Measurements from ENCODE around the gene FAM50A.
A peak's percentile ranks its signal among the peaks of the same experiment; 100 is the strongest.
"Not testable (repeated sequence)": the region's sequence is repeated elsewhere in the genome, so short reads cannot be mapped to it uniquely, and the experiment has no call there.

The FAM50A gene, protein sequence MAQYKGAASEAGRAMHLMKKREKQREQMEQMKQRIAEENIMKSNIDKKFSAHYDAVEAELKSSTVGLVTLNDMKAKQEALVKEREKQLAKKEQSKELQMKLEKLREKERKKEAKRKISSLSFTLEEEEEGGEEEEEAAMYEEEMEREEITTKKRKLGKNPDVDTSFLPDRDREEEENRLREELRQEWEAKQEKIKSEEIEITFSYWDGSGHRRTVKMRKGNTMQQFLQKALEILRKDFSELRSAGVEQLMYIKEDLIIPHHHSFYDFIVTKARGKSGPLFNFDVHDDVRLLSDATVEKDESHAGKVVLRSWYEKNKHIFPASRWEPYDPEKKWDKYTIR

DNA sequence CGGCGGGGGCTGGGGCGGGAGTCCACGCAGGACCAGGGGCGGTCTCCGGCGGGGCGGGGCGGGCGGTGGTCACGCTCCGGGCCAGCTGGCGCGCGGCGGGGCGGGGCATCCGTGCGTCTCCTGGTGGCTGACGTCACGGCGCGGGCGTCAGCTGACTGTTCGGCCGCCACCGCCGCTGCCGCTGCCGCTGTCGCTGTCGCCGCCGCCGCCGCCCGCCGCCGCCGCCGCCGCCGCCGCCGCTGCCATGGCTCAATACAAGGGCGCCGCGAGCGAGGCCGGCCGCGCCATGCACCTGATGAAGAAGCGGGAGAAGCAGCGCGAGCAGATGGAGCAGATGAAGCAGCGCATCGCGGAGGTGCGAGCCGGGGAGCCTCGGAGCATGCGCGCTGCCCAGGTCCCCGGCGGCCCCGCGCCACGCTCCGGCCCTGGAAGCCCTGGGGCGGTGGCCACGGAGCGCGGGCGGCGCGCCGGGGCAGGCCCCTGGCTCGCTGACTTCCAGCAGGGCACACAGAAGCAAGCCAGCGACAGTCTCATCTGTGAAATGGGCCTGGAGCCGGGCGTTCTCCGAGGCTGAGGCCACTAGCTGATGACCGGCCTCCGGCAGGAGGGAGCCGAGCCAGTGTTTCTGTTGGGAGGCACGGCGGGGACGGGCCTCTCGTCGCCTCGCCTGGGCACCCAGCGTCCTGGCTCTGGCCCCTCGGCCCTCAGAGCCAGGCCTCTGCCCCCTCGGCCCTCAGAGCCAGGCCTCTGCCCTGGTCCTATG lies at the start of gene FAM50A:
FAM50A (plus strand) TSS at position 150 of the 763 bp plus-strand sequence; CDS start at position 245, 95 bp downstream.
- peak; percentile 67 for DNase-seq

DNA sequence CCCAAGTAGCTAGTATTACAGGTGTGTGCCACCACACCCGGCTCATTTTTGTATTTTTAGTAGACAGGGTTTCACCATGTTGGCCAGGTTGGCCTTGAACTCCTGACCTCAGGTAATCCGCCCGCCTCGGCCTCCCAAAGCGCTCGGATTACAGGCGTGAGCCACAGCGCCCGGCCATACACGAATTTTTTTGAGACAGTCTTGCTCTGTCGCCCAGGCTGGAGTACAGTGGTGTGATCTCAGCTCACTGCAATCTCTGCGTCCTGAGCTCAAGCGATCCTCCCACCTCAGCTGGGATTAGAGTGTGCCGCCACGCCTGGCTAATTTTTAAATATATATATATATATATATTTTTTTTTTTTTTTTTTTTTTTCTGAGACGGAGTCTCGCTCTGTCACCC lies 47.6 kb upstream of the FAM50A start:
- DNase-seq: not testable (repeated sequence)

DNA sequence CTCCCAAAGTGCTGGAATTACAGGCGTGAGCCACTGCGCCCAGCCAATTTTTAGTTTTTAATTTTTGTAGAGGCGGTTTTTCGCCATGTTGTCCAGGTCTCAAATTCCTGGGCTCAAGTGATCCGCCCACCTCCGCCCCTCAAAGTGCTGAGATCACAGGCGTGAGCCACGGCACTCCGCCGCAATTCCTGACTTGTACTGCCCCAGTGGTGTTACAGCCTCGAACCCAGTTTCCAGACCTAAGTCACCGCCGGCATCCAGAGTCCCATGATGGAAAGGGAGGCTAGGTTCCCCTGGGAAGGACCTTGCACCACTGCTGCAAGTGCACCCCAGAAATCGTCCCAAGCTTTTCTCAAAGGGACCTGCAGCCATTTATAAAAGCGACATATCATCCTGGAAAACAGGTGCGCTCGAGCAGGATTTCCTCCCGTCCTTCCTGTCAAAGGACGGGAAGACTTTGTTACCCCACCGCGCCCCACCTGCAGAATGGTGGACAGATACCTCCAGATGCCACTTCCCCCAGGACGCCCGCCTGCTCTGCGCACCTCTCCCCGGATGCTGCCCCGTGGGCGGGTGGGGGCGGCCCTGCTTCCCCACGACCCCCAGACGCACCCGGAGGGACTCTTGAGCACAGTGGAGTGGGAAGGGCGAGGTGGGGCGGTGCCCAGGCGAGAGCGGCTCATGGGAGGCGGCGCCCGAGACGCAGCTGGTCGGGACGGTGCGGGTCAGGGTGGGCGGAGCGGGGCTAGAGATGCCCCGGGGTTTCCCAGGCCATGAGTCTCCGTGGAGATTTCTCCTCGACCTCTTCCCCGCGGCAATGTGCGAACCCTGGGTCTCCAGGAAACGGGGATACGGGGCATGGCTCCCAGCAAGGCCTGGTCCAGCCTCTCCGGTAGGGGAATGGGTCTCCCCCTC lies 46.7 kb upstream of the FAM50A start:
- DNase-seq: peak; percentile 59

DNA sequence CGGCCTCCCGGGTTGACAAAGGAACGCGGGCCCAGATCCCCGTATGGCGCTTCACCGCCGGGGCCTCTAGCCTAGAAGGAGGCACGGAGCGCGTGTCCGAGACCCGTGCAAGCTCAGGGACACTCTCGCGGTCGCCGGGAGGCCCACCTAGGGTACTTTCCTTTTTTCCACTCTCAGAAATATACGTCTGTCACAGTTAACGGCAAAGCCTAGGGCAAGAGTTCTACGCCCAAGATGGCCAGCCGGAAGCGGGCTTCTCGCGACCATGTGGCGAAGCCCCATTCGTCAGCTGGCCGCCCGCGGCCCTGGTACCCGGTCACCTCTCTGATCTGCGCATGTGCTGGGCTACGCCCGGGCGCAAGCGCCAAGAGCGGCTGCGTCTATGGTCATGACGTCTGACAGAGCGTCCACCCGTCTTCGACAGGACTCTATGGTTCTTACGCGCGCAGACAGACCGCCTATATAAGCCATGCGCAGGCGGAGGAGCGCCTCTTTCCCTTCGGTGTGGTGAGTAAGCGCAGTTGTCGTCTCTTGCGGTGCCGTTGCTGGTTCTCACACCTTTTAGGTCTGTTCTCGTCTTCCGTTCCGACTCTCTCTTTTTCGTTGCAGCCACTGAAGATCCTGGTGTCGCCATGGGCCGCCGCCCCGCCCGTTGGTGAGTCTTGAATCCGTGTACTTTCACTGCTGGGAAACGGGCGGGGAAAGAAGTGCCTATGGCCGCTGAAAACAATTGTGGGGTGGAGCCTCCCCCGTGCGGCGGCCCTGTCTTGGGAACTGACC lies 45.9 kb upstream of the FAM50A start, which contains the start of gene RPL10:
RPL10 (plus strand) TSS at position 490 of the 780 bp plus-strand sequence; CDS start at position 633, 143 bp downstream.
- DNase-seq: peak; percentile 94

DNA sequence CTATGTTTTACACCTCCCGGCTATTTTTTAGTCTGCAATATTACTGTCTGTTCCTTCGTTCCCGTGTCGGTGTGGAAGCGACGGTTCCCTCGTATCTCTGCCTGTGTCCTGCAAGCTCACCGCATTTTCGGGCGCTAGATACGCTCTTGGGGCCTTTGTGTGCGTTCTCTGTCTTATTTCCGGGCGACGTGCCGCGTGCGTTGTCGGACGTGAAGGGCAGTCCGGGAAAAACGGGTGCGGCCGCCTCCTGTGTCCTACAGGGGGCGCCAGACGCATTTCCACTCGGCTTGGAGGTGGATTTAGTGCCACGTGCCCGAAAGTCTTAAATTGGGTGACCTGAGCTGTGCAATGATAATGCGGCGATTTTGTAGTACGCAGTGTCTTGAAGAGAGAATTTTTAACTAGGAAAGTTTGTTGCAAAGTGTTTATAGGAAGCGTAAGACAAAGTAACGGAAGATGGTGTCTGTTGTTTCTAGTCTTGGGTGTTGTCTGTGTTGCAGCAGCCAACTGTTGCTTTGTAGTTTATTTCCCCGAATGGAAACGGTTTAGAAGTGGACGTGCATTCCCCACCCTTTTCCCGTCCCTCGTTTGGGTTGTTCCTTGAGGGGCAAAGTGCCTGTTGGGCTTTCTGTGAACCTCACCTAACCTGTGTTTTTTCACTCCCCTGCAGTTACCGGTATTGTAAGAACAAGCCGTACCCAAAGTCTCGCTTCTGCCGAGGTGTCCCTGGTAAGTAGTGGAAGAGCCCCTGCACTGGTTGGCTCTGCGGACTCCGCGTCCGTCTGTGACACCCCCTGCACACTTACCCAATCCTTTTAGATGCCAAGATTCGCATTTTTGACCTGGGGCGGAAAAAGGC lies 45.0 kb upstream of the FAM50A start:
- DNase-seq: peak; percentile 79

DNA sequence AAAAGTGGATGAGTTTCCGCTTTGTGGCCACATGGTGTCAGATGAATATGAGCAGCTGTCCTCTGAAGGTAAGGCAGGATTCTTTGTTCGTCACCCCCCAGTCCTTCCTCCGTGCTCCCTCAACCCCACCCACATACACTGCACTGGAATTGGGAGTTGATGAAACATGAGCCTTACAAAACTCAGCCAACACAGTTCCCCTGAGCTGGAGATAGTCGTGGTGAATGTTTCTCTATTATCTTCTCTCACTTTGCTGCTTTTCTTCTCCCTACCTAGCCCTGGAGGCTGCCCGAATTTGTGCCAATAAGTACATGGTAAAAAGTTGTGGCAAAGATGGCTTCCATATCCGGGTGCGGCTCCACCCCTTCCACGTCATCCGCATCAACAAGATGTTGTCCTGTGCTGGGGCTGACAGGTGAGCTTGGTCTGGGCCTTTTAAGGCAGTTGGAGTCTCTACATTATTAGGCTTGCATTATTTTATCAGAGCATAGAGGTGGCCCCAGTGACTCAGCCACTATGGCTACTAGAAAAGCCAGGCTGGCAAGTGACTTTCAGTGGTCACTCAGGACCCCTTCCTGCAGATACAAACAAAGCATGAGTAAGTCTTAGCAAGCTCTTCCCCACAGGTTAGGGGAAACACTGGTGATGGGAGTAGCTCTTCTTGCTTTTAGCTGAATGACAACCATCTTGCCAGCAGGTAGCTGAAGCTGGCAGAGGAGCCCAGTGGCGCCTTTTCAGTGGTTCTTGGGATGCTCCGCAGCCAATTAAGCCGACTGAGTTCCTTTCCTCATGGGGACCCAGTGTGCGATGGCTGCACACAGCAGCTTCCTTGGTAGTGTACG lies 44.2 kb upstream of the FAM50A start:
- DNase-seq: peak; percentile 37

DNA sequence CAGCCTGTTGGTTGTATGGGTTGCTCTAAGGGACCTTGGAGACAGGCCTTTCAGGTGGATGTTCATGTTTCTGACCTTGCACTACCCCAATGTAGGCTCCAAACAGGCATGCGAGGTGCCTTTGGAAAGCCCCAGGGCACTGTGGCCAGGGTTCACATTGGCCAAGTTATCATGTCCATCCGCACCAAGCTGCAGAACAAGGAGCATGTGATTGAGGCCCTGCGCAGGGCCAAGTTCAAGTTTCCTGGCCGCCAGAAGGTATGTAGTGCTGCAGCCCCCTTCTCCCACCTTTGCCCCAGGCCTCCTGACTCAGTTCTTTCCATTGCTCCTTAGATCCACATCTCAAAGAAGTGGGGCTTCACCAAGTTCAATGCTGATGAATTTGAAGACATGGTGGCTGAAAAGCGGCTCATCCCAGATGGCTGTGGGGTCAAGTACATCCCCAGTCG lies 43.5 kb upstream of the FAM50A start:
- not testable (repeated sequence) for DNase-seq

DNA sequence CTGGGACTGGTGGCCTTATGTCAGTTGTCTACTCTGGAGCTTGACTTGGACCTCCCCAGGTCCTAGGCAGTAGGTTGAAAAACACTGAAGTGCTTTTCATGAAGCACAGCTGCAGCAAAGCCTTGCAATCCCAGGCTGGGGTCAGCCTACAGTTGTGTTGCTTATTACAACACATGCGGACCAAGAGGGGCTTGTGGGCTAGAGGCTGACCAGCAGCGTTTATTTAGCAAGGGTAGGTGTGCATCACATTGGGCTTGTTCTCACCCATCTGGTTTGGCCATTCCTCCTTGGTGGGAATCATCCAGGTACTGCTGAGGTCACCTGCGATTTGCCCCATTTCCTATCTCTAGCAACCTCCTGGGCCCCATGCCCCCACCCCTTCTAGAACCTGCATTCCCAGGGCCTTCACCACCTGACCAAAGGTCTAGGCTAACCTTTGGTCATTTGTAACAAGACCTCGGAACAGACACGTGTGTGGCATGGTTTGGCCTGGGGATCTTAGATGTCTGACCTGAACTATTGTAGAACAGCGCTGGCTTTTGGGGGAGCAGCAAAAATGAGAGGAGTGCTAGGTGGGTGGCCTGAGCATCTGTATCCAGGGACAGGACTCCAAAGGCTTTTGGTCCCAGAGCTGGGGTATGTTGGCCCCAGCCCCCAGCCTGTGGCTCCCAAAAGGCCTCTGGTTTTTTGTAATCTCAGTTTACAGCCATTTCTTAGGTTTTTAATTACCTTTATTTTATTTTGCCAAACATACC lies 42.7 kb upstream of the FAM50A start:
- peak; percentile 28 for DNase-seq

DNA sequence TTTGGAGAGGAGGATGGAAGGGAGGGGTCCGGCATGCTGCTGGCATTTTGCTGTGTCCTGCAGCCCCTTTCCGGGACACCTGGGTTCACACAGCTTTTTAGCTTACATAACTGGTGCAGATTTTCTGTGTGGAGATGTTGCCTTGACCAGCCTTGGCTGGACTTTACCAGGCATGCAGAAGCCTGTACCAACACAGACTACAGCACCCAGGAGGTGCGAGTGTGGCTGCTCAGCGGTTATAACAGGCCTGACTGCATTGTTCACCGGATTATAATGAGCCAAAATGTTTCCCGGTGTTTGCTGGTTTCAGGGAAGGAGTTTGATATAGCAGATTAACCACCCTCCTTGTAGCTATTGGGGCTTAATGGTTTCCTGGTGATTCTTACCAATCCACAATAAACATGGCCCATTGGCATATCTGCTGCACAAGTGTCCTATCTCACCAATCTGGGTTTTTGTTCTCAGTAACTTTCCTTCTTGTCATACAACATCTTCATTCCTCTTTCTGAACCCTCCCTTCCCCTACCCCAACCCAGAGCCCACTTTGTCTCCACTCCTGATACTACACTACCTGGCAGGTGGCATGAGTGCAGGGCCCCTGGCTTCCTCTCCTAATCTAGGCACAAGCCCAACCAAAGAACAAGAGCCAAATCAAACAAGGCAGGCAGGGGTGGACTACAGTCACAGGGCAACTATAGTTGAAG lies 41.9 kb upstream of the FAM50A start:
- DNase-seq: no peak

DNA sequence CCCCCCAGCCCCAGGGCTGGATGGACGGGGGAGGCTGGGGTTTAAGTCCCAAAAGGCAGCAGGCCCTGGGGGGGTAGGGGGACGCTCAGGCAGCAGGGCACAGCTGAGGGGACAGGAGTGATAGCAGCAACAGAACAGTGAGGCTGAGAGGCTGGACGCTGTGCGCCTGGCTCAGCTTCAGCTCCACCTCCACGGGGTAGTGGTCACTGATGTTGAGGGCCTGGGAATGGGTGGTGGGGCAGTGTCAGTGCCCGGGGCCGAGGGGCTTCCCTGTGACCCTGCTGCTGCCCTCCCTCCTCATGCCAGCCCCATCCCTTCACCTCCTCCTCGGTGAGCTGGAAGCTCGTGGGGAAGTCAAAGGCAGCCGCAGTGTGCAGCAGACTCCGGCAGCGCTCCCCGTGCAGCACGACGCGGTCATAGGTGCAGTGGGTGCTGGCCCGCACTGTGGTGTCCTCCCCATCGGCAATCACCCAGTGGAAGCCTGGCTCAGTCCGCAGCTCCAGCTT lies 41.3 kb upstream of the FAM50A start:
- DNase-seq: no peak

DNA sequence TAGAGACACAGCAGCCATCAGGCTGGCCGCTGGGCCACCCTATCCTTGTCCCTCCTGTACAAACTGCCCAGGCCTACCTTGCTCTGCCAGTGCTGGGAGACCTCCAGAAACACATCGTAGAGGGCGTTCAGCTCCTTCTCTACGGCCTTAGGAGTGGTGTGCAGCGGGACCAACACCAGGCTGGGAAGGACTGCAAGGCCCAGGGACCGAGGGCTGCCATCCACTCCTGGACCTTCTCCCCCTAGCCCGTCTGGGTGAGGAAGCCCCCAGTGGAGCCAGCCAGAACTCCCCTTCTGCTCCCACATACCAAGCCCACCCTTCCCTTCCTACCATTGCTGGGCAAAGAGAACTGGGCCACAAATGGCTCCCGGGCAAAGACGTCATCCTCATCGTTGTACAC lies 40.7 kb upstream of the FAM50A start:
- no peak for DNase-seq

DNA sequence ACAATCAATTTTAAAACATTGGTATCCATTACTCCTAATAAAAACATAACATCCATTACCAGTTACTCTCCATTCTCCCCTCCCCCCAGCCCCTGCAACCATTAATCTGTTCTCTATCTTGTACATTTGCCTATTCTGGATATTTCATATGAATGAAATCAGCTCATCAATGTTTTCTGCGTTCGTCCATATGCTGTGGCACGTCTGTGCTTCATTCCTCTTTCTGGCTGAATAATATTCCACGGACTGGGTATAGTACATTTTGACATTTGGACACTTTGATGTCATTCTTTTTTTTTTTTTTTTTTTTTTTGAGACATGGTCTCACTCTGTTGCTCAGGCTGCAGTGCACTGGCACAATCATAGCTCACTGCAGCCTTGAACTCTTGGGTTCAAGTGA lies 40.1 kb upstream of the FAM50A start:
- DNase-seq: no peak

DNA sequence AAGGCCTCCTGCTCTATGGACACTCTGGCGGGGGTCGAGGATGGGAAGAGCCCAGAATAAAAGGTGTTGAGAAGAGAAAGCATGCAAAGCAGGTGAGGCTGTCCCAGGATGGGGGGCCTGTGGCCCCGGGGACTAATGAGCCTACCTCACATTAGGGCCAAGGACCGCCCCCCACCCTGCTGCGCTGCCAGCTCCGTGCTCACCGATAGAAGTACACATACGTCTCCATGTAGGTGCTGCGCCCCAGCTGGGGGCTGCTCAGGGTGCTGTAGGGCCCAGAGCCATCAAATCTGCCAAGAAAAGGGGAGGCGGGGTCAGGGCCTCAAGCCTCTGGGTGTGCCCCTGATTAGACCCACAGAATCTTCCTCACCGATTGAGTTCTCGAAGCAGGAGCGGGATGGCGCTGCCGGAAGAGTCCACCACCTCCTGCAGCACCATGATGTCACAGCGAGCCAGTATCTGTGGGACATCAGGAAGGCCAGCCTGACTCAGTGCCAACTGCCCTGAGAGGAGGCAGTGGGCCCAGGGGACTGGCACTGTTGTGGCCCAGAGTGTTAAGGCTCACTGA lies 39.2 kb upstream of the FAM50A start:
- no peak for DNase-seq

DNA sequence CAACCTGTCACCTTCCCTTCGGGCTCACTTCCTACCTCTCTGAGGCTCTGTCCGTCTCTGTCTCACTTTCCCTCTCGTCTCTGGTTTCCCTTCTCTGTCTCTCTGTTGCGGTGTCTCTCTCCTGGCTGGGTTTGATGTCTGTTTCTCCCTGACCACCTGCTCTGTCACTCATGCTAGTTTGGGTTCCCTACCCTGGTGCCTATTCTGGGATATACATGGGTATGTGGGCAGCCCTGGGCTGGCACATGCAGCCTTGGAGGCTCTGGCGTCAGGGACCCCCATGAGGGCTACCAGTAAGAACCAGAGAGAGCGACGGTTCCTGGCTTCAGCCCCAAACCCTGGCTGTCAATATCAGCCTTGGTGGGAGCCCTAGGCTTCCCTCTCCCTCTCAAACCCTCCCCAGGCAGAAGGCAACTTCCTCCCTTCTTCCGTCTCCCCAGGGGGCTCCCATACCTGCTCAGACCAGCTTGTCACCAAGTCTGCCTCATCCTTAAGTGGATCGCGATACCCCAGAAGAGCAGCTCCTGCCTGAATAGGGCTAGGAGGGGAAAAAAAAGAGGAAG lies 35.2 kb upstream of the FAM50A start:
- no peak for DNase-seq

DNA sequence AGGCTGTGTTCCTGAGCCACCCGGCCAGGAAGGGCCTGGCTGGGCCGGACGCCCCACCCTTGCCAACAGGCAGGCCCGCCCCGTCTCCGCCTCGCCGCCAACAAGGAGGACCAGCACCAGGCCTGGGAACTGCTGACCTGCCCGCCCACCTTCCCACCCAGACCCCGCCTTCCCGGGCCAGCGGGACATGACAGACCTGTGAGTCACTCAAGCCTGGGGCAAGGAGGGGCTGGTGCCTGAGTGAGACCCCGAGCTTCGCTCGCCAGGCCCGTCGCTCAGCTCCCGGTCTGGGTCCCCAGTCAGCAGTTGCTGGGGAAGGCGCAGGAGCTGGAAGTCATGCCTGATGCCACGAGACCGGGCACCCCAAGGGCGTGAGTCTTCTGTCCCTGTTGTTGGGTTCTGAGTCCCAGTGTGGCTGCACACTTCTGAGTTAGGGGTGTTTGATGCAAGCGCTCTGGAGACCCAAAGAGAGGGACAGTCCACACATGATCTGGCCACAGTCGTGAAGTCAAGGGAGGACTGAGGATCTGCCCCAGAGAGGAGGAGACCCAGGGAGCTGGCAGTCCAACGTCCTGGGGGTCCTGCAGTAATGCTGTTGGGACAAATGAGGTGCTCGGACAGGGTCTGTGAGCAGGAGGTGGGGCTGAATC lies 34.6 kb upstream of the FAM50A start, which contains the start of gene DNASE1L1:
DNASE1L1 (minus strand) TSS at position 33 of the 650 bp plus-strand sequence. CDS start 3,686 bp downstream, outside the sequence.
- no peak for DNase-seq

DNA sequence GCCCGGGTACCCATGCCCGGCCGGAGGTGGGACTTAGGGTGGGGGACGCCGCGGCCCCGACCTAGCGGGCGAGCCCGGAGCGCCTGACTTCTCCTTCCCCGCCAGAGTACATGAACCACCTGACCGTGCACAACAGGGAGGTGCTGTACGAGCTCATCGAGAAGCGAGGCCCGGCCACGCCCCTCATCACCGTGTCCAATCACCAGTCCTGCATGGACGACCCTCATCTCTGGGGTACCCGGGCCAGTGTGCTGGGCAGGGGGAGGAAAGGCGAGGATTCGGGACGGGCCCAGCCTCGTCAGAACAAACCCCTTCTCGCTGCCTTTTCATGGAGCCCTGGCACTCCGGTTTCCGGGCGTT lies 32.0 kb upstream of the FAM50A start:
- DNase-seq: peak; percentile 60

DNA sequence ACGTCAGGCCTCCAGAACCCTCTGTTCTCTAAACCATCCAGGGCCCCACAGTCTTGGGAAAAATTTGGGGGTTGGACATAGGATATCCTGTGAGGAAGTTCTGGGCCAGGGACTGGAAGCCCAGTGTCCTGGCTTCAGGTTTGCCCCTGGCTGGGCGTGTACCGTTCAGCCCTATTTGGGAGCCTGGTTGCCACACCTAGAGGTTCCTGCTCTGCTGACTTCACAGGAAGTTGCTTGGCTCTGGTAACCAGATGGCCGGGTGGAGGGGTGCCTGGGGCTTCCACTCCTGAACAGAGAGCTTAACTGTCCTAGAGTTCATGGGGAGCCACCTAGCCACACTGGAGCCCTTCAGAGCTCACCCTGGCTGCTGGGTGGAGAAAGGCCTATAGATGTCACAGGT lies 31.5 kb upstream of the FAM50A start:
- DNase-seq: peak; percentile 32

Measured in stimulated activated CD4-positive, alpha-beta T cell treated with anti-CD3 and anti-CD28 coated beads, Interleukin-1b, Interleukin-23, amount 100 ng/mL, for 48 hours (primary cell).